ENCODE results near the gene ALG8.
"Not testable (repeated sequence)": the region's sequence is repeated elsewhere in the genome, so short reads cannot be mapped to it uniquely, and the experiment has no call there.

Gene ALG8

DNA sequence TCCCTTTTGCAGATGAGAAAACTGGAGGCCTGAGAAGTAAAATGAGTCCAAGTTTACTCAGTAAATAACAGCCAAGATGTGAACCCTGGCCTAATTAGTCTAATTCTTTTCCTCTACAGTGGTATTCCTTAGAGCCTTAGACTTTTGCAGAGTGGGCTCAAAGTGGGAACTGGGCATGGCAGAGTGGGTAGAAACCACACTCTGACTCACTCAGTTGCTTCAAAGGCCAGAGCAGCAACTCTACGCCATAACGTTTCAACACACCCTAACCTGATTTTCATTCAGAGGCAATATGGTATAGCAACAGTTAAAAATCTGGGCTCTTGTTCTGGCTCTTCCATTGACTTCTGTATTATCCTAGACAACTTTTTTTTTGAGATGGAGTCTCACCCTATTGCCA is 73.0 kb downstream of the ALG8 start:
- no peak overlapping the region for H3K9ac ChIP-seq (ENCODE audit: insufficient read length, low read depth)
- peaks cover 36% of the 10 kb centered on the region for H3K36me3 ChIP-seq (ENCODE audit: insufficient read depth, insufficient read length, low read length)
- H3K4me3 ChIP-seq (ENCODE audit: insufficient read length, low read depth) = no peak overlapping the region
- no peak for DNase-seq (ENCODE audit: low read depth, low spot score)
- H3K27me3 ChIP-seq (ENCODE audit: insufficient read depth, insufficient read length) = no peaks in the 10 kb centered on the region
- no peaks in the 10 kb centered on the region for H3K9me3 ChIP-seq (ENCODE audit: insufficient read depth, low read length)
- peaks cover 2% of the 10 kb centered on the region for H3K4me1 ChIP-seq (ENCODE audit: insufficient read depth, insufficient read length)
- TF ChIP-seq SUZ12 (IDR thresholded peaks at IDR 0.05; ENCODE audit: extremely low read depth, insufficient read depth, insufficient read length) = no peak
- TF ChIP-seq YY1 (IDR thresholded peaks at IDR 0.05; ENCODE audit: insufficient read depth, insufficient read length) = no peak
- TF ChIP-seq ZNF274 (IDR thresholded peaks at IDR 0.05; ENCODE audit: low read depth, low read length) = no peak

DNA sequence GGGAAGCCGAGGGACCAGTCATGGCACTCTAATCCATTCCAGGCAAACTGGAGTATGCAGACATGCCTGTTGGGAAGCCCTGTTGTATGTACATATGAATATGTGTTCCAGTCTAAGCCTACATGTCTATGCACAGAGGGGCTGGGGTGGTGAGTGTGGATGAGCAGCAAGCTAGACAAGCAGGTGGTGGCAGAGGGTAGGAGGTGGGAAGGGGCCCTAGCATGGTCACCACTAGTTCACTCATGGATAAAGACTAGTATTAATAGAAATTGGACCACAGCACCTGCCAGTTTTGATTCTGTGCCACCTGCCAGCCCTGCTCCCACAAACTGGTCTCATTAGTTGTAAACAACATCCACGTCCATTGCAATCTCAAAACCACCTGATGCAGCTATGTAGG is 74.2 kb downstream of the ALG8 start:
- no peak for TF ChIP-seq YY1 (IDR thresholded peaks at IDR 0.05; ENCODE audit: insufficient read depth, insufficient read length)
- TF ChIP-seq SUZ12 (IDR thresholded peaks at IDR 0.05; ENCODE audit: extremely low read depth, insufficient read depth, insufficient read length) = no peak
- TF ChIP-seq ZNF274 (IDR thresholded peaks at IDR 0.05; ENCODE audit: low read depth, low read length) = no peak
- peaks cover 24% of the 10 kb centered on the region for H3K36me3 ChIP-seq (ENCODE audit: insufficient read depth, insufficient read length, low read length)
- no peak for DNase-seq (ENCODE audit: low read depth, low spot score)

DNA sequence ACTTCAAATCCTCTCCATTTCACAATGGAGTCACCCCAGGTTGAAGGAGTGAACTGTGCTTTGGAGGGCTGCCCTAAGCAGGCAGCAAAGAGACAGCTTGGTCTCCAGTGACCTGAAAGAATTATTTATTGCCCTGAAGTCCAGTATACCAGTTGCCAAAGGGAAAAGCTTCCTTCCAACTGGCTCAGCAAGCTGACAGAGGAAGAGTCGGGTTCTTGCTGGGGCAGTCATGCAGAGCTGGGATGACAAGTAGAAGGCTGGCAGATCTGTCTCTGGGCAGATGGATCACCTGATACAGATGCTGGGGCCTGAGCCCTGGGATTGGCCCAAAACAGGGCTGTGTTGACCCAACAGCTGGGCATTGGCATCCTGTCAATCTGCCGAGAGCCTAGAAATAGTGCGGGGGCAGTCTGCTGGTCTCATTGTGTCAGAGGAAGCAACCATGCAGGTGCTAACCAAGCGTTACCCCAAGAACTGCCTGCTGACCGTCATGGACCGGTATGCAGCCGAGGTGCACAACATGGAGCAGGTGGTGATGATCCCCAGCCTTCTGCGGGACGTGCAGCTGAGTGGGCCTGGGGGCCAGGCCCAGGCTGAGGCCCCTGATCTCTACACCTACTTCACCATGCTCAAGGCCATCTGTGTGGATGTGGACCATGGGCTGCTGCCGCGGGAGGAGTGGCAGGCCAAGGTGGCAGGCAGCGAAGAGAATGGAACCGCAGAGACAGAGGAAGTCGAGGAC is 75.8 kb downstream of the ALG8 start, which contains the start of gene THRSP:
TSS of gene THRSP (plus strand) at position 422 of the 742 bp plus-strand sequence. CDS start at position 443, 21 bp downstream.
- TF ChIP-seq YY1 (IDR thresholded peaks at IDR 0.05; ENCODE audit: insufficient read depth, insufficient read length) (no peak), SUZ12 (IDR thresholded peaks at IDR 0.05; ENCODE audit: extremely low read depth, insufficient read depth, insufficient read length) (no peak), ZNF274 (IDR thresholded peaks at IDR 0.05; ENCODE audit: low read depth, low read length) (no peak)
- H3K36me3 ChIP-seq (ENCODE audit: insufficient read depth, insufficient read length, low read length) = peaks cover 9% of the 10 kb centered on the region
- no peaks in the 10 kb centered on the region for H3K27me3 ChIP-seq (ENCODE audit: insufficient read depth, insufficient read length)
- H3K4me3 ChIP-seq (ENCODE audit: insufficient read length, low read depth) = no peak within 1 kb of the TSS
- no peaks in the 10 kb centered on the region for H3K9me3 ChIP-seq (ENCODE audit: insufficient read depth, low read length)
- H3K9ac ChIP-seq (ENCODE audit: insufficient read length, low read depth) = no peak within 1 kb of the TSS
- peaks cover 2% of the 10 kb centered on the region for H3K4me1 ChIP-seq (ENCODE audit: insufficient read depth, insufficient read length)
- DNase-seq (ENCODE audit: low read depth, low spot score) = no peak

More for the DNA sequence above, 74.2 kb downstream of the ALG8 start:
- H3K9ac ChIP-seq (ENCODE audit: insufficient read length, low read depth) = no peak overlapping the region
- no peaks in the 10 kb centered on the region for H3K9me3 ChIP-seq (ENCODE audit: insufficient read depth, low read length)
- H3K4me3 ChIP-seq (ENCODE audit: insufficient read length, low read depth) = no peak overlapping the region
- peaks cover 2% of the 10 kb centered on the region for H3K4me1 ChIP-seq (ENCODE audit: insufficient read depth, insufficient read length)
- H3K27me3 ChIP-seq (ENCODE audit: insufficient read depth, insufficient read length) = no peaks in the 10 kb centered on the region

DNA sequence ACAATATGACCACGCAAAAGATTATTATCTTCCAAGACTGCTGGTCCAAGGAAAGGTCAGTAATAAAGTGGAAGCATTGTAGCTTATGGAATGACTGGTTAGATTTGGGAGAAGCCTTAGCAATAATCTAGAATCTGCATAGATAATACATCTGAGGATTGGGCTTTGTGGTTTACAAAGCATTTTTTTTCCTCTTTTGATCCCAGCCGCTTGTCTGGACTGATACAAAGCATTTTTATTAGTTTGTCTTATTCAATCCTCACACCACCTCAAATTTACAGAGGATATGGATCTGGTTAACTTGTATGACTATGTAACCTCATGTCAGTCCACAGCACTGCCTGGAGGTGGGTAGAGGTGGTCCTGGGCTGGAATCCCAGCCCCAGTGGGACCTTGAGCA is 76.8 kb downstream of the ALG8 start:
- no peak overlapping the region for H3K9ac ChIP-seq (ENCODE audit: insufficient read length, low read depth)
- TF ChIP-seq SUZ12 (IDR thresholded peaks at IDR 0.05; ENCODE audit: extremely low read depth, insufficient read depth, insufficient read length) (no peak), YY1 (IDR thresholded peaks at IDR 0.05; ENCODE audit: insufficient read depth, insufficient read length) (no peak), ZNF274 (IDR thresholded peaks at IDR 0.05; ENCODE audit: low read depth, low read length) (no peak)
- no peak overlapping the region for H3K4me3 ChIP-seq (ENCODE audit: insufficient read length, low read depth)
- H3K4me1 ChIP-seq (ENCODE audit: insufficient read depth, insufficient read length) = peaks cover 2% of the 10 kb centered on the region
- no peak for DNase-seq (ENCODE audit: low read depth, low spot score)
- H3K36me3 ChIP-seq (ENCODE audit: insufficient read depth, insufficient read length, low read length) = peaks cover 3% of the 10 kb centered on the region
- no peaks in the 10 kb centered on the region for H3K9me3 ChIP-seq (ENCODE audit: insufficient read depth, low read length)
- no peaks in the 10 kb centered on the region for H3K27me3 ChIP-seq (ENCODE audit: insufficient read depth, insufficient read length)

DNA sequence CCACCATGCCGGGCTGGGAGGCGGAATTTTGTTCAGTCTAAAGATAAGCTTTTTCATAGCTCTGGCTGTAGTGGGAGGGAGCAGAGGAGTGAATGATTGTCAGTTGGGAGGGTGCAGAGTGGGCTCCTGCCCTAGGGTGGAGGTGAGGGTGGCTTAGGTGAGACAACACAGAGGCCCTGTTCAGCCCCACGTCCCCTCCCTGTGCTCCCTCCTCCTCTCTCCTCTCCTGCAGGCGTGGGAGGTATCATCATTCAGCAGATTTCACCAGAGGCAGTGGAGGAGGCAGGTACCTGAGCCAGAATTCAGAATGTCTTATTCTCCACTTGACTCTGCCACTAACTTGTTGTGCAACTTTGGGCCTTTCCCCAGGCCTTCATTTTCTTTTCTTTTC is 77.5 kb downstream of the ALG8 start:
- H3K9ac ChIP-seq (ENCODE audit: insufficient read length, low read depth) = no peak overlapping the region
- no peaks in the 10 kb centered on the region for H3K9me3 ChIP-seq (ENCODE audit: insufficient read depth, low read length)
- H3K4me3 ChIP-seq (ENCODE audit: insufficient read length, low read depth) = no peak overlapping the region
- peaks cover 2% of the 10 kb centered on the region for H3K4me1 ChIP-seq (ENCODE audit: insufficient read depth, insufficient read length)
- TF ChIP-seq YY1 (IDR thresholded peaks at IDR 0.05; ENCODE audit: insufficient read depth, insufficient read length) = no peak
- TF ChIP-seq ZNF274 (IDR thresholded peaks at IDR 0.05; ENCODE audit: low read depth, low read length) = no peak
- no peak for TF ChIP-seq SUZ12 (IDR thresholded peaks at IDR 0.05; ENCODE audit: extremely low read depth, insufficient read depth, insufficient read length)
- H3K27me3 ChIP-seq (ENCODE audit: insufficient read depth, insufficient read length) = no peaks in the 10 kb centered on the region
- no peak for DNase-seq (ENCODE audit: low read depth, low spot score)
- H3K36me3 ChIP-seq (ENCODE audit: insufficient read depth, insufficient read length, low read length) = no peaks in the 10 kb centered on the region

DNA sequence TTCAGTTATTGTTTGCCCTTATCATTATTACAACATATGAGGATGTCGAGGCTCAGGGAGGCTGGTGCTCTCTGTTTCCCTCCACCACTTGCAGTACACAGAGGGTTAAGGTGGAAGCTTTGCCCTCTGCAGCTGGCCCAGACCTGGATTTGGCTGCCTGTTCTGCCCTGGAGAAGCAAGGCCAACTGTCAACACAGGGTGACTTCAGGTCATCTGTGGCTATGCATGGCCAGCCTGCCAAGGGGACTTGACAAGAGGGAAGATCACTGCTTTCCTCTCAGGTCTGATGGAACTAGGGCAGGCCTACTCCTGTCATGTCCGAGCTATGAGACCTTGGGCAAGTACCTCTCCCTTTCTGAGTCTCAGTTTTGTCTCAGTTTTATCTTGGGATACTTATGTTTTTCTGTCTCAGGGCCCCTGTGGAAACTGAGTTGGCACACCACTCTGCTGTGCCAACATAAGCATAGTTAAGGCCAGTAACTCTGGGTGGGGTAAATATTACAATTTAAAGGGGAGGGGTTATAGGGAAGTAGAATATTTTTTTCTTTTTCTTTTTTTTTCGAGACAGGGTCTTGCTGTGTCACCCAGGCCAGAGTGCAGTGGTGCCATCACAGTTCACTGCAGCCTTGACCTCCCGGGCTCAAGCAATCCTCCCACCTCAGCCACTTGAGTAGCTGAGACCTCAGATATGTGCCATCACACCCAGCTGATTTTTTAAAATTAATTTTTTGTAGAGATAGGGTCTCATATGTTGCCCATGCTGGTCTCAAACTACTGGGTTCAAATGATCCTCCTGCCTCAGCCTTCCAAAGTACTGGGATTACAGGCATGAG is 78.1 kb downstream of the ALG8 start:
- H3K36me3 ChIP-seq (ENCODE audit: insufficient read depth, insufficient read length, low read length) = no peaks in the 10 kb centered on the region
- H3K9ac ChIP-seq (ENCODE audit: insufficient read length, low read depth) = no peak overlapping the region
- H3K4me3 ChIP-seq (ENCODE audit: insufficient read length, low read depth) = no peak overlapping the region
- DNase-seq (ENCODE audit: low read depth, low spot score) = no peak
- no peaks in the 10 kb centered on the region for H3K27me3 ChIP-seq (ENCODE audit: insufficient read depth, insufficient read length)
- H3K9me3 ChIP-seq (ENCODE audit: insufficient read depth, low read length) = no peaks in the 10 kb centered on the region
- TF ChIP-seq YY1 (IDR thresholded peaks at IDR 0.05; ENCODE audit: insufficient read depth, insufficient read length) = no peak
- TF ChIP-seq ZNF274 (IDR thresholded peaks at IDR 0.05; ENCODE audit: low read depth, low read length) = no peak
- no peak for TF ChIP-seq SUZ12 (IDR thresholded peaks at IDR 0.05; ENCODE audit: extremely low read depth, insufficient read depth, insufficient read length)
- peaks cover 2% of the 10 kb centered on the region for H3K4me1 ChIP-seq (ENCODE audit: insufficient read depth, insufficient read length)

DNA sequence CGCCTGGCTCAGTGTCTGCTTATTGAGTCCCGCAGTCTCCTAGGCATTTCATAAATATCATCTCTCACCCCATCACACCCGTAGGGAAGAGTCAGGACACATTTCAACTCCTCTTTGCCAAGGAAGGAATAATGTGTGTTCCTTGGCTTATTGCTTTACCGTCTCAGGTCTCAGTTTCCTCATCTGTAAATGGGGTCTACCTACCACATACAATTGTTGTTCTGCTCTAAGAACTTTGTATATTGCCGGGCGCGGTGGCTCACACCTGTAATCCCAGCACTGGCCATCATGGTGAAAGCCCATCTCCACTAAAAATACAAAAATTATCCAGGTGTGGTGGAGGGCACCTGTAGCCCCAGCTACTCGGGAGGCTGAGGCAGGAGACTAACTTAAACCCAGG is 78.9 kb downstream of the ALG8 start:
- peaks cover 2% of the 10 kb centered on the region for H3K4me1 ChIP-seq (ENCODE audit: insufficient read depth, insufficient read length)
- no peak overlapping the region for H3K9ac ChIP-seq (ENCODE audit: insufficient read length, low read depth)
- H3K27me3 ChIP-seq (ENCODE audit: insufficient read depth, insufficient read length) = no peaks in the 10 kb centered on the region
- no peaks in the 10 kb centered on the region for H3K9me3 ChIP-seq (ENCODE audit: insufficient read depth, low read length)
- no peak for DNase-seq (ENCODE audit: low read depth, low spot score)
- no peaks in the 10 kb centered on the region for H3K36me3 ChIP-seq (ENCODE audit: insufficient read depth, insufficient read length, low read length)
- no peak for TF ChIP-seq YY1 (IDR thresholded peaks at IDR 0.05; ENCODE audit: insufficient read depth, insufficient read length)
- no peak for TF ChIP-seq SUZ12 (IDR thresholded peaks at IDR 0.05; ENCODE audit: extremely low read depth, insufficient read depth, insufficient read length)
- TF ChIP-seq ZNF274 (IDR thresholded peaks at IDR 0.05; ENCODE audit: low read depth, low read length) = no peak
- H3K4me3 ChIP-seq (ENCODE audit: insufficient read length, low read depth) = no peak overlapping the region

DNA sequence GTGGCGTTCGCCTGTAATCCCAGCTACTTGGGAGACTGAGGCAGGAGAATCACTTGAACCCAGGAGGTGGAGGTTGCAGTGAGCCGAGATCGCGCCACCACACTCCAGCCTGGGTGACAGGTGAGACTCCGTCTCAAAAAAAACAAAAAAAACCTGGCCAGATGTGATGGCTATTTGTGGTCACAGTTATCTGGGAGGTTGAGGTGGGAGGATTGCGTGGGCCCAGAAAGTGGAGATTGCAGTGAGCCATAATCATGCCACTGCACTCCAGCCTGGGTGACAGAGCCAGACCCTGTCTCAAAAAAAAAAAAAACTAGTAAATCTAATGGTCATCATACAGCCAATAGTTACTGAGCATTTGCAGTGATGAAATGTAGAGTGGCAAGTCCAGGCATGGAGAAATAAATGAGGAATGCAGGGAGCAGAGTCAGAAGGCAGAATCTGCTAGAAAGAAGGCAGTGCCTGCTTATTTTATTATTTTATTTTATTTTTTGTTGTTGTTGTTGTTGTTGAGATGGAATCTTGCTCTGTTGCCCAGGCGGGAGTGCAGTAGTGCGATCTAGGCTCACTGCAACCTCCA is 79.6 kb downstream of the ALG8 start:
- H3K9me3 ChIP-seq (ENCODE audit: insufficient read depth, low read length); H3K36me3 ChIP-seq (ENCODE audit: insufficient read depth, insufficient read length, low read length); H3K27me3 ChIP-seq (ENCODE audit: insufficient read depth, insufficient read length); H3K4me3 ChIP-seq (ENCODE audit: insufficient read length, low read depth); H3K4me1 ChIP-seq (ENCODE audit: insufficient read depth, insufficient read length); H3K9ac ChIP-seq (ENCODE audit: insufficient read length, low read depth); DNase-seq (ENCODE audit: low read depth, low spot score): not testable (repeated sequence)
